Upper lobe of left lung (tissue), 4 donors: Measurements from ENCODE around the gene LRRN2.

ENCODE experiments used
- POLR2A ChIP-seq, 4 donors: fragments of 450-650 bp; IDR thresholded peaks; one replicate each; pipeline ENCODE4 v1.5.1; 2016 to 2017; ENCODE audit warnings: antibody characterized with exemption in 4 of 4, mild to moderate bottlenecking in 2 of 4
- POLR2AphosphoS5 ChIP-seq, 2 donors: sonication (generic); formaldehyde crosslinking; IDR thresholded peaks; one replicate each; pipeline ENCODE4 v1.5.1; 2017; ENCODE audit warnings: antibody characterized with exemption in 2 of 2
- TF ChIP-seq, protein P1 (sequence below), 6 experiments: fragments of 450-650 bp in 4 of 6; fragments of 200-600 bp in 2 of 6; sonication (generic) in 2 of 6; IDR thresholded peaks; one replicate each; pipeline ENCODE4 v1.5.1; 2016 to 2019; ENCODE audit warnings: antibody characterized with exemption in 6 of 6

DNA sequence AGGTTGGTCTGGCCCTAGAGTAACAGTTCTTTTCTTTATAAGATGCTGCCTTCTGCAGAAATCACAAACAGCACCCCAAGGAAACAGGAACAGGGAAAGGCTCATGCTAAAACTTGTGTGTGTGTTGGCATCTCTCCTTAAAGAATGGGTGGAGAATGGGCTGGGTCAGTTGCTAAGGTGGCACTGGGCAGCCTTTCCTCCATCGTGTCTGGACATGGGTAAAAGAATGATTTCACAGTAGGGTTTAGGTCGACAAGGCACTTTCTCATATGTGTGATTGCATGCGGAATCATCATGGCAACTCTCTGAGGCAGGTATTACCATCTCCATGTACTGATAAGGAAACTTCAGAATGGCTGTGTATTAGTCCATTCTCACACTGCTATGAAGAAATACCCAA lies 40.3 kb downstream of the LRRN2 start:
- TF ChIP-seq POLR2A (IDR thresholded peaks at IDR 0.05): no peak
- no peak for TF ChIP-seq POLR2AphosphoS5 (IDR thresholded peaks at IDR 0.05)
- TF ChIP-seq, protein P1, sequence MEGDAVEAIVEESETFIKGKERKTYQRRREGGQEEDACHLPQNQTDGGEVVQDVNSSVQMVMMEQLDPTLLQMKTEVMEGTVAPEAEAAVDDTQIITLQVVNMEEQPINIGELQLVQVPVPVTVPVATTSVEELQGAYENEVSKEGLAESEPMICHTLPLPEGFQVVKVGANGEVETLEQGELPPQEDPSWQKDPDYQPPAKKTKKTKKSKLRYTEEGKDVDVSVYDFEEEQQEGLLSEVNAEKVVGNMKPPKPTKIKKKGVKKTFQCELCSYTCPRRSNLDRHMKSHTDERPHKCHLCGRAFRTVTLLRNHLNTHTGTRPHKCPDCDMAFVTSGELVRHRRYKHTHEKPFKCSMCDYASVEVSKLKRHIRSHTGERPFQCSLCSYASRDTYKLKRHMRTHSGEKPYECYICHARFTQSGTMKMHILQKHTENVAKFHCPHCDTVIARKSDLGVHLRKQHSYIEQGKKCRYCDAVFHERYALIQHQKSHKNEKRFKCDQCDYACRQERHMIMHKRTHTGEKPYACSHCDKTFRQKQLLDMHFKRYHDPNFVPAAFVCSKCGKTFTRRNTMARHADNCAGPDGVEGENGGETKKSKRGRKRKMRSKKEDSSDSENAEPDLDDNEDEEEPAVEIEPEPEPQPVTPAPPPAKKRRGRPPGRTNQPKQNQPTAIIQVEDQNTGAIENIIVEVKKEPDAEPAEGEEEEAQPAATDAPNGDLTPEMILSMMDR (IDR thresholded peaks at IDR 0.05): no peak
